ENCODE results near the gene SMYD3. TPM values are rescaled to one million over a fixed set of nuclear protein-coding genes. Genes with fewer than 3 reads are reported as not detected.

The SMYD3 gene
- total and polyA plus RNA-seq, 2 donors (not counting 1 experiment from before 2014, with no cell fraction given): 9.7 to 37.2 TPM

- Histone ChIP-seq H3K9ac (ENCODE audit: low read length) (no peak overlapping the region), H2AFZ (ENCODE audit: insufficient read depth, low read depth, low read length, poor library complexity, severe bottlenecking) (no peak overlapping the region), H4K20me1 (ENCODE audit: control insufficient read depth, insufficient read depth, low read length, poor library complexity, severe bottlenecking) (no peaks in the 10 kb centered on the region), H3K27ac (ENCODE audit: low read length in 2 of 2) (no peak overlapping the region), H3K4me1 (ENCODE audit: control insufficient read depth in 2 of 2, insufficient read depth in 2 of 2, low read length in 2 of 2) (no peaks in the 10 kb centered on the region), H3K36me3 (replicated peaks in 1 of 2; ENCODE audit: control extremely low read depth in 1 of 2, control insufficient read depth in 1 of 2, extremely low read depth in 1 of 2, insufficient read depth in 2 of 2, low read length in 1 of 2) (no peaks in the 10 kb centered on the region), H3K4me3 (ENCODE audit: control extremely low read depth in 1 of 5, extremely low read depth in 1 of 5, insufficient read depth in 1 of 5, low read depth in 2 of 5, low read length in 4 of 5) (no peak overlapping the region), H3K27me3 (replicated peaks in 1 of 4; ENCODE audit: control extremely low read depth in 1 of 4, control insufficient read depth in 3 of 4, insufficient read depth in 4 of 4, low read length in 3 of 4) (no peaks in the 10 kb centered on the region), H3K9me3 (ENCODE audit: control extremely low read depth in 1 of 3, control insufficient read depth in 2 of 3, insufficient read depth in 1 of 3, low read length in 2 of 3) (no peaks in the 10 kb centered on the region), H3K79me2 (ENCODE audit: control insufficient read depth, insufficient read depth, low read length) (no peaks in the 10 kb centered on the region), H3K4me2 (replicated peaks; ENCODE audit: low read depth, low read length, poor library complexity, severe bottlenecking) (no peak overlapping the region)
- DNase-seq (peak; percentile 16), ATAC-seq (ENCODE audit: low read depth) (no peak)
- intact Hi-C loops (cut with micrococcal nuclease): loop anchor here (2.0 to 5.0 kb wide), 3 partner anchors 440 to 740 kb away; no protein-coding TSS in a partner anchor
- TF ChIP-seq EZH2 (IDR thresholded peaks at IDR 0.05; ENCODE audit: borderline replicate concordance, insufficient read depth, low read depth, low read length, poor library complexity, severe bottlenecking) (no peak), CTCF (IDR thresholded peaks at IDR 0.05) (peak; percentile 50)
- 64% methylated on average over 1 of the region's 5 CpGs for WGBS (ENCODE audit: insufficient coverage)
- no peaks in the 10 kb centered on the region for H3K27me3 Mint-ChIP-seq
- CTCF ChIA-PET: interaction anchor here (1.1 to 2.1 kb wide), 3 partner anchors 9 to 859 kb away, joined by 4 to 7 read pairs (median 4); no protein-coding TSS in a partner anchor
- no peak overlapping the region for H3K27ac Mint-ChIP-seq
- no peaks in the 10 kb centered on the region for H3K4me1 Mint-ChIP-seq
- POLR2A ChIA-PET: no interaction called here
- no peaks in the 10 kb centered on the region for H3K9me3 Mint-ChIP-seq (ENCODE audit: insufficient read depth)
- no peak overlapping the region for H3K4me3 Mint-ChIP-seq
Observed at GRCh38 chr1:246012341-246012740, 494.7 kb downstream of the SMYD3 start.

GRCh38 chr1:246010386-246010785 is 496.7 kb downstream of the SMYD3 start:
- Histone ChIP-seq H4K20me1 (ENCODE audit: control insufficient read depth, insufficient read depth, low read length, poor library complexity, severe bottlenecking) (no peaks in the 10 kb centered on the region), H3K79me2 (ENCODE audit: control insufficient read depth, insufficient read depth, low read length) (no peaks in the 10 kb centered on the region), H2AFZ (ENCODE audit: insufficient read depth, low read depth, low read length, poor library complexity, severe bottlenecking) (no peak overlapping the region), H3K4me1 (ENCODE audit: control insufficient read depth in 2 of 2, insufficient read depth in 2 of 2, low read length in 2 of 2) (no peaks in the 10 kb centered on the region), H3K27ac (ENCODE audit: low read length in 2 of 2) (no peak overlapping the region), H3K9ac (ENCODE audit: low read length) (no peak overlapping the region), H3K9me3 (ENCODE audit: control extremely low read depth in 1 of 3, control insufficient read depth in 2 of 3, insufficient read depth in 1 of 3, low read length in 2 of 3) (no peaks in the 10 kb centered on the region), H3K4me3 (ENCODE audit: control extremely low read depth in 1 of 5, extremely low read depth in 1 of 5, insufficient read depth in 1 of 5, low read depth in 2 of 5, low read length in 4 of 5) (no peak overlapping the region), H3K4me2 (replicated peaks; ENCODE audit: low read depth, low read length, poor library complexity, severe bottlenecking) (no peak overlapping the region), H3K36me3 (replicated peaks in 1 of 2; ENCODE audit: control extremely low read depth in 1 of 2, control insufficient read depth in 1 of 2, extremely low read depth in 1 of 2, insufficient read depth in 2 of 2, low read length in 1 of 2) (no peaks in the 10 kb centered on the region), H3K27me3 (replicated peaks in 1 of 4; ENCODE audit: control extremely low read depth in 1 of 4, control insufficient read depth in 3 of 4, insufficient read depth in 4 of 4, low read length in 3 of 4) (no peaks in the 10 kb centered on the region)
- ATAC-seq (ENCODE audit: low read depth) (no peak), DNase-seq (no peak)
- no peak overlapping the region for H3K27ac Mint-ChIP-seq
- TF ChIP-seq CTCF (IDR thresholded peaks at IDR 0.05): no peak
- no peaks in the 10 kb centered on the region for H3K27me3 Mint-ChIP-seq
- intact Hi-C loops (cut with micrococcal nuclease): loop anchor here (5.0 kb wide), 2 partner anchors 442 to 742 kb away; no protein-coding TSS in a partner anchor
- no peak overlapping the region for H3K4me3 Mint-ChIP-seq
- 100% methylated on average over 1 of the region's 3 CpGs for WGBS (ENCODE audit: insufficient coverage)
- H3K4me1 Mint-ChIP-seq: no peaks in the 10 kb centered on the region
- no peaks in the 10 kb centered on the region for H3K9me3 Mint-ChIP-seq (ENCODE audit: insufficient read depth)
- ChIA-PET CTCF (interaction anchor here (1.4 to 2.4 kb wide), 2 partner anchors 441 to 857 kb away, joined by 5 to 11 read pairs; no protein-coding TSS in a partner anchor), POLR2A (no interaction called here)
